ENCODE measurements around the gene ZDHHC11B.
"Not testable (repeated sequence)": the region's sequence is repeated elsewhere in the genome, so short reads cannot be mapped to it uniquely, and the experiment has no call there.

The ZDHHC11B gene

DNA sequence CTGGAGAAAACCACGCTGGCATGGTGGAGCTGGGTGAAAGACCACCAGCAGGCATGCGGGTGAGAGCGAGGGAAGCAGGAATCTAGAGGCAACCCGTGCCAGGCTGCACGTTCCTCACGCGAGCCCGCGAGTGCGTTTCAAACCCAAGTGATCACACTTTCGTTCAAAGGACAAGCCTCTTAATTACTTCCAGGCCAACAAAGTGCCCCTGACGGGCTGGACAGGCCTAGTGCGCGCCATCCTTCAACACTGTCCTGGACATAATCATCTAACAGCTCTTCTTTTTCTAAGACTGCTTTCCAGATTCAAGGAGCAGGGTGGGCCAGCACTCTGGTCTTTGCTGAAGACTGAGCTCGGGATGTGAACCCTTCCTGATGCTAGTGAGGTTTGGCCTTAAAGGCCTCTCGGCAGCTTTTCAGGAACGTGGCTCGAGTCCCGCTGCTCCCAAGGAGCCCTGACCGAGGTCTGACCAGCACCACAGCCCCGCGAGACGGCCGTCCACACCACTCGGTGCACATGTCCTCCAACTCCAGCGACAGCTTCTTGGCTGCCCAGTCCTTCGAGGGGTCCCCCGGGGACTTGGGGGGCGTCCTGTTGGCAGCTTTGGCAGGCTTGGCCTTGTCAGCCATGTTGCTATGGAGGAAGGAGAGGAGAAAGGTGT, 14.9 kb downstream of the ZDHHC11B start:
- DNase-seq (ENCODE audit: low read depth, low spot score), result not testable (repeated sequence)

DNA sequence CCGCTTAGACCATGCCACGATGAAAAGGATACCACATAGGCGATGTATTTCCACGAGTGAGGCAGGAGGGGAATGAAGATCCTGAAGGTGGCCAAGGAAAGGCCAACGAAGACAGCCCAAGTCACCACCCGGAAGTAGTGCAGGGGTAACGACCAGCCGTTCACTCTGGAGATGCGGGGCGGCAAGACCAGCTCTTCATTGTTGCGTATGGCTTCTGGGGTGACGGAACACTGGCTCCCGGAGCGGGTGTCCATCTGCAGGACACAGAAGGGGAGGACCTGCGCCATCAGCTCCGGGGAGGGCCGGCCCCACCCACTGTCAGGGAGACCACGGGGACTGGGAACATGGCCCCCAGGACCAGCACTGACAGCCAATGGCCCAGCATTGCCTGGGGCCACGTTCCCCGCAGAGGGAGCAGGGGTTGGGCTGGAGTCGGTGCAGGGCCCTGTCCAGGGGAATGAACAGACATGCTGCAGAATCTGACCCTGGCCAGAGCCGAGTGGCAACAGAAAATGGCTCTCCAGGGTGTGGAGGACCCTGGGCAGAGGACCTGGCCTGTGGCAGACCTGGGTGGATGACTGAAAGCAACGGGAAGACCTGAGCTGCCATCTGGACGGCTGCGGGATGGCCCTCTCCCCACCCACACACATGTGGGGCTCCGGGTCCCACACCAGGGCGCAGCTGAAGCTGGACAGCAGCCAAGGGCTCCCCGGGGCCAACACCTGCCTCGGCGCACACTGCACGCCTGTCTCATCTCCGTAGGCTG, 17.7 kb downstream of the ZDHHC11B start:
- no peak for DNase-seq (ENCODE audit: low read depth, low spot score)

DNA sequence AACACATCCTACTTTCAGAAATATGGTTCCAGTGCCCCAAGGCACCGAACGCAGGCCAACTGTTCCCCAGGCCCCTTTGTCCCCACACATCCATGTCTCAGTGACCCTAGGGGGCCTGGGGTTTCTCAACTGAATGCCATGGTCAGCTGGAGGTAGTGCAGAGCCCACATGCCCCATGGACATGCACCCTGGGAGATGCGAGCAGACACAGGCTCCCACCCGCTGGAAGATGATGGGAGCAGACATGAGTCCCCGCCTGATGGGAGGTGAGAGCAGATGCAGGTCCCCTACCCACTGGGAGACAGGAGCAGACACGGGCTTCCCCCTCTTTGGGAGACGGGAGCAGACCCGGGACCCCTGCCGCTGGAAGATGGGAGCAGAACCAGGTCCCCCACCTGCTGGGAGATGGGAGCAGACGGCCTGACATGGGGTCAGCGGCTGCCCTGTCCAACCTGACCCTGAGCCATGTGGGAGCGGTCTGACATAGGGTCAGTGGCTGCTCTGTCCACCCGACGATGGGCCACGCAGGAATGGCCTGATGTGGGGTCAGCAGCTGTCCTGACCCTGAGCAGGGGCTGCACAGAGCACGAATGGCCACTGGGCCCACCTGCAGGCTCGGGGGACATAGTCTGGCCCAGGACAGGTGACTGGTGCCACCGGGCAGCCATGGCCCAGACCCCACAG, 18.4 kb downstream of the ZDHHC11B start:
- no peak for DNase-seq (ENCODE audit: low read depth, low spot score)

DNA sequence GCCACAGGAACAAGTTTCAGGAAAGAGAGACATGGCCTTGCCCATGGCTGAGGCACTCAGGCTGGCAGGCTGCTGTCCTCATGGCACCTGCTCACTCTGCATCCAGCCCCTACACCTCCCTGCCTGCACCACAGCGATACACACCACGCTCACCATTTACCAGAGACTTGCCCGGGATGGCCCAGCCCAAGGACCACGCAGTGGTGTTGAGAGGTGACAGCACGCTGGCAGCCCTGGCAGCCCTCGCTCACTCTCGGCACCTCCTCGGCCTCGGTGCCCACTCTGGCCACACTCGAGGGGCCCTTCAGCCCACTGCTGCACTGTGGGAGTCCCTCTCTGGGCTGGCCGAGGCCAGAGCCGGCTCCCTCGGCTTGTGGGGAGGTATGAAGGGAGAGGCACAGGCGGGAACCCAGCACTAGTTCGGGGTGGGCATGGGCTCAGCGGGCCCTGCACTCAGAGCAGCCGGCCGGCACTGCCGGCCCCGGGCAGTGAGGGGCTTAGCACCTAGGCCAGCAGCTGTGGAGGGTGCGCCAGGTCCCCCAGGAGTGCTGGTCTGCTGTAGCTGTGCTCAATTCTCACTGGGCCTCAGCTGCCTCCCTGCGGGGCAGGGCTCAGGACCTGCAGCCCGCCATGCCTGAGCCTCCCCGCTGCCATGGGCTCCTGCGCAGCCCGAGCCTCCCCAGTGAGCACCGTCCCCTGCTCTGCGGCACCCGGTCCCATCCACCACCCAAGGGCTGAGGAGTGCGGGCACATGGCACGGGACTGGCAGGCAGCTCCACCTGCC, 20.3 kb downstream of the ZDHHC11B start:
- no peak for DNase-seq (ENCODE audit: low read depth, low spot score)

DNA sequence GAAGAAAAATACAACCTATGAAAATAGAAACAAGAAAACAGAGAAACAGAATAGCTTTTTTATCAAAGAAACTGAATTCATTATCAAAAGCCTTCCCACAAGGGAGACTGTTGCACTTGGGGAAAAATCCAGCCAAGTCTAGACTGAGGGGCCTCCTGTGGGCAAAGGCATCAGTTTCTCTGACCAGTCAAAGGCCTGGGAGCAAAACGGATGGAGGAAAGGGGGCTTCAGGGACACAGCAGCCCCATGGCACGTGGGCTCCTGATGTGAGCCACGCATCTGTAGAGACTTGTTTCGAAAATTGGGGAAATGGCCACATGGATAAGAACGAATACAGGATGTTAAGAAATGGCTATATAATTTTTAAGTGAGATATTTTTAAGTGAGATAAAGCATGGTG, 21.1 kb downstream of the ZDHHC11B start:
- DNase-seq (ENCODE audit: low read depth, low spot score), result no peak

- not testable (repeated sequence) for DNase-seq (ENCODE audit: low read depth, low spot score)
Measured at GRCh38 chr5:762996-763395, 21.5 kb downstream of the ZDHHC11B start.

DNA sequence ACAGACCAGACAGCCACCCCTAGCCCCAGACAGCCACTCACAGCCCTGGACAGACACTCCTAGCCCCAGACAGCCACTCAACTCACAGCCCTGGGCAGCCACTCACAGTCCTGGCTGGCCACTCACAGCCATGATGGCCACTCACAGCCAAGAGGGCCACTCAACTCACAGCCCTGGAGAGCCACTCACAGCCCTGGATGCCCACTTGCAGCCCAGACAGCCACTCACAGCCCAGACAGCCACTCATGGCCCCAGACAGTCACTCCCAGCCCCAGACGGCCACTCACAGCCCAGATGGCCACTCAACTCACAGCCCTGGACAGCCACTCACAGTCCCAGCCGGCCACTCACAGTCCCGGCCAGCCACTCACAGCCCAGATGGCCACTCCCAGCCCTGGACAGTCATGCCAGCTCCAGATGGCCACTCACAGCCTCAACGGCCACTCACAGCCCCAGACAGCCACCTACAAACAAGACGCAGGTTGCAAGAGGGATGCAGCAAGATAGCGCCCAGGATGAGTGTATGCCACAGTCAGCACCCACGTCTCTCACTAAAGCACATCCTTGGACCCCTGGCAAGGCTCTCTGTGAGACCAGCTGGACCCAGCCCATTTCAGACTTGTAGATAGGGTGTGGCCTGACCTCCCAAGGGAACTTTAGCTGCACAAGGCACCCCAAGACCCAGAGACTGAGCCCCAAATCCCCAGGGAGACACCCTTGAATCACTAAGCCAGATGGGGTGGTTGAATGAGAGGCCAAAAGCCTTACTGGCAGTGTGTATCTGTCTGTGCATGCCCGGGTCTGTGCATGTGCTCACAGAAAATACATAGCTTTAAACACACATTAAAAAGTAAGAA, 22.4 kb downstream of the ZDHHC11B start:
- DNase-seq (ENCODE audit: low read depth, low spot score), result no peak

- no peak for DNase-seq (ENCODE audit: low read depth, low spot score)
Measured at GRCh38 chr5:761059-761771, 23.3 kb downstream of the ZDHHC11B start.

- no peak for DNase-seq (ENCODE audit: low read depth, low spot score)
Measured at GRCh38 chr5:760363-761058, 24.0 kb downstream of the ZDHHC11B start.

GRCh38 chr5:759781-760362, 24.7 kb downstream of the ZDHHC11B start:
- no peak for DNase-seq (ENCODE audit: low read depth, low spot score)

DNA sequence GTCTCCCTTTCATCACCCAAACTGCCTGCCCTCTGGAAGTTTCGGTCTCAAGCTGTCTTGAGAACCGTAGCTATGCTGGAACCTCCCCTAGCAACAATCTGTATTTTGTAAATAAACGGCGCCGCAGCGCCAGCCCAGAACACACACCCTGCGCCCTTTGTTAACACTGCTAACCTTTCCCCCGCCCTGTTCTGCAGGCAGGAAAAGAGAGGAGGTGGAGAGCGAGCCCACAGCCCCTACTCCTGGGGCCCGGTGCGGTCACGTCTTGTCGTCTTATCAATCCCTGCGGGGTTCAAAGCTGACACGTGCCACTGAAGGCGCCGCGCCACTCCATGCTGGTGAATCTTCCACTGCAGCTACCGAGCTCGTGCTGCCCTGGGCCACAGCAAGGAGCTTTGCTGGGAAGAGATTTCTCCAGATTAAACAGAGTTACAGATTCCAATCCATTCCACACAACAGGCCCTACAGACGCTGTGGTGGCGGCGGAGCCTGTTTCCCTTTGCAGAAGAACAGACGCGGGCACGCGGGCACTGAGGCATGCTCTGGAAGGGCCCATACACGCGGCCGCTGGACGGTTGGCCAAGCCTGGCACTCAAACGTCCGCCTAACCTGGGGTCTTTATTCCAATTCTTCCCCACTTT, 25.3 kb downstream of the ZDHHC11B start:
- peak; percentile 27 for DNase-seq (ENCODE audit: low read depth, low spot score)

DNA sequence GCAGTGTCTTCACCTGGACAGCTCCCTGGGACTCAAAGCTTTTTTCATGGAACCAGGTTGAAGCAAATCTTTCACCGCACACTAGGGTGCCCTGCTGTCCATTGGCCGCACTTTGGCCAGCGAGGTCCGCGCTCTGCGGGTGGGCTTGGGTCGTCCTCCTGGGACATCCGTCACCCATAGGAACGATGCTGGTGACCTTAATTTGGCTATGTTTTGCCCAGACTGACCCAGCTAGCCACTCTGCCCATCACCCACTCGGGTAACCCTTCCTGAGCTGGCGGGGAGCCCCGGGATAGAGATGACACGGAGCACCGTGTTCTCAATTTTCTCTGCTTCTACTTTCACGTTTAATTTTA, 25.9 kb downstream of the ZDHHC11B start:
- DNase-seq (ENCODE audit: low read depth, low spot score), result no peak

DNA sequence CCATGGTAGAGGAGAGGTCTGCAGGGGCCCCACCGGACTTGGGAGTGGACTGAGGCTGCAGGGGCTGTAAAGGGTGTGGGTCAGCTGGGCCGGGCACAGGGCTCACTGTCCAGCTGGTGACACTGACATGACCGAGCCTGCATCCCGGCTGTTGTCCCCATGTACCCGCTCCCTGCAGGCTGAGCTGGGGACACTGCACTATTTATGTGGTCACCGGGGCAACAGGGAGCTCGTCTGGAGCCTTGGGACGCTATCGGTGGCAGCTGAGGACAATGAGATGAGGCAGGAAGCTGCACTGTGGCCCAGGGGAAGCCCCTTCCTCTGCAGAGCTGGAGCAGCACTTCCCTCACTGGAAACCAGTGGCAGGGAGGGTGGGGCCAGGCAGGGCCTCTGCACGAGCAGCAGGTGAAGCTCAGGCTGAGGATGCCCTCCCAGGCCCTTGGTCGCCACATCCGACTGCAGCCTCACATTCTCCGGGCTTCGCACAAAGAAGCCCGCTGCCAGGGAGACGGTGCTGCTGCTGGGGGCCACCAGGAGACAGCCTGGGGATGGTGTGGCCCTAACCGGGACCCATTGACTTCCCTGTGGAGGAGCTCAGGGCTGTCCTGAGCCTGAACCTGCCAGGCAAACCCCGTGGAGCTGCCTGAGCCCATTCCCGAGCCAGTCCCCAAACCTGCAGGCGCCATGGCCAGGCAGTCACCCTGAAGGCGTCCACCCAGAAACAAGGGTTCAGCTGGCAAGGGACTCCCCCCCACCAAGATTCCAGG, 26.4 kb downstream of the ZDHHC11B start:
- DNase-seq (ENCODE audit: low read depth, low spot score), result no peak

DNA sequence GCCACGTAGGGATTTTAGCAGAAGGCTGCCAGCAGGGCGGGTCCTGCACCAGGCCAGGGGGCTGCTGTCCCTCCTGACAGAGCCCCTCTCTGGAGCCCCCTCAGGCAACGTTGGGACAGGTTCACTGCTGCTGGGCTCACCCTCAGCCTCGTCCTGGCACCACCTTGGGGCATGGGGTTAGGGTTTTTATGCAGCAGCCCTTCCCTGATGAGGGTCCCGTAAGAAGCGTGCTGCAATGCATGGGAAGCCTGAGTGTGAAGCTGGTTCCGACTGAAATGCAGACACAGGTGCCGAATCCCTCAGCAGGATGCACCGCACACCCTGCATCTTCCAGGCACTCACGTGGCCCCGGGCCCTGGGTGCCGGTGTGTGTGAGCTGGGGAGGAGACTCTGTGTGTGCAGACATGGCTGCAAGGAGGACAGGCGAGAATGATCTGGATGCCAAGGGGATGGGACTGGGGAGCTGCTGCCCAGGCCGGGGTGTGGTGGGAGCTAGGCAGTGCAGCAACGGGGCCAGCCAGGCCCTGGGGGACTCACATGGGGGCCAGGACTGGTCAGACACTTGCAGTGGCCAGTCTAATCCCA, 27.1 kb downstream of the ZDHHC11B start:
- DNase-seq (ENCODE audit: low read depth, low spot score), result no peak

- no peak for DNase-seq (ENCODE audit: low read depth, low spot score)
Measured at GRCh38 chr5:756865-757345, 27.6 kb downstream of the ZDHHC11B start.

GRCh38 chr5:756171-756570, 28.4 kb downstream of the ZDHHC11B start:
- DNase-seq (ENCODE audit: low read depth, low spot score), result no peak

- DNase-seq (ENCODE audit: low read depth, low spot score), result not testable (repeated sequence)
Measured at GRCh38 chr5:754143-754632, 30.3 kb downstream of the ZDHHC11B start.

Measured in astrocyte of the hippocampus (primary cell).